Epidermal melanocyte (primary cell): ENCODE data around the gene ASZ1.

ENCODE experiments used
- DNase-seq: peaks from one replicate; pipeline ENCODE4 v3.0.0; 2011; ENCODE audit warnings: low spot score; ENCODE audit not compliant: insufficient read length

Gene ASZ1

DNA sequence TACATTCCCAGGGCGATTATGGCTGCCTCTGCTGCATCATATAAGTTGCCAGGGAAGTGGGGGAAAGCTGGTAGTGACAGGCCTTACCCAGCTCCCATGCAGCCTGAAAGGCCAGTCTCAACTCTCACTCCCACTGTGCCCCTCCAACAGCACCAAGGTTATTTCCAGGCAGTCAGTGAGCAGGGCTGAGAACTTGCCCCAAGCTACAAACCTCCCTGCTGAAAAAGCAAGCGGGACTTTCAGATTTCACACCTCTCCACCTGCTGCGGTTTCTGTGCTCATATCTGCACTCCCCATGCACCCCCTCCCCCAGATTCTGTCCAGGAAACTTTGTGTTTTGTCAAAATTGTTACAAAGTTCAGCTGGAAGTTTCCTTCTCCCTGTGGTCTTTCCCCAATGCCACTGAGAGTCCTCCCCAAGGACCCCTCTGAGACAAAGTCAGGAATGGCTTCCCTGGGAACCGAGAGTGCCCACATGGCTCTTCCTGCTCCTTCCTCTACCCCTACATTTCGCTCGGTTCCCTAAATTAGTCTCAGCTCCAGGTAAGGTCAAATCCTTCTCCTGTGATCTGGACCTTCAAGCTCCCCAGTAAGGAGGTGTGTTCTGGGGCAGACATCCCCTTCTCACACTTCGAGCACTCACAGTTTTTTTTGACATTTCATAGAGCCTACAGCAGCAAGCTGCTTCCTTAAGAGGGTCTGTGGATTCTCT lies 79.2 kb downstream of the ASZ1 start:
- no peak for DNase-seq

DNA sequence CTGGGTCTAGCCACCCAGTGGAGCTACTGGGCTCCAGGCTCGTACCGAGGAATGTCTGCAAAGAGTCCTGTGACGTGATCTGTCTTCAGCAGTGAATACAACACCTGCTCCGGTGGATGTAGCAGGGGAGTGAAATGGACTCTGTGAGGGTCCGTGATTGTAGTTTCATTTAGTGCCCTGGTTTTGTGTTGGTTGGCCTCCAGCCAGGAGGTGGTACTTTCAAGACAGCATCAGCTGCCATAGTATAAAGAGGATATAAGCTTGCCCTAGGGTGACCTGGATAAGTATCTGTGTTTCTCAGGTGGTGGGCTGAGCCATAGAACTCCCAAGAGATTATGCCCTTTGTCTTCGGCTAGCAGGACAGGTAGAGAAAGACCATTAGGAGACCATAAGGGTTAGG lies 79.8 kb downstream of the ASZ1 start:
- no peak for DNase-seq

DNA sequence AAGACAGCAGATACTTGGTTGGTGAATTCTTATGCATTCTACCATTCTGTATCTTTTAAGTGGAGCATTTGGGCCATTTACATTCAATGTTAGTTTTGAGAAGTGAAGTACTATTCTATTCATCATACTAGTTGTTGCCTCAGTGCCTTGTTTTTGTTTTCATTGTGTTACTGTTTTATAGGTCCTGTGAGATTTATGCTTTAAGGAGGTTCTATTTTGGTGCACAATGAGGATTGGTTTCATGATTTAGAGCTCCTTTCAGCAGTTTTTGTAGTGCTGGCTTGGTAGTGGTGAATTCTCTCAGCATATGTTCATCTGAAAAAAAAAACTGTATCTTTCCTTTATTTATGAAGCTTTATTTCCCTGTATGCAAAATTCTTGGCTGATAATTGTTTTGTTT lies 81.1 kb downstream of the ASZ1 start:
- no peak for DNase-seq

DNA sequence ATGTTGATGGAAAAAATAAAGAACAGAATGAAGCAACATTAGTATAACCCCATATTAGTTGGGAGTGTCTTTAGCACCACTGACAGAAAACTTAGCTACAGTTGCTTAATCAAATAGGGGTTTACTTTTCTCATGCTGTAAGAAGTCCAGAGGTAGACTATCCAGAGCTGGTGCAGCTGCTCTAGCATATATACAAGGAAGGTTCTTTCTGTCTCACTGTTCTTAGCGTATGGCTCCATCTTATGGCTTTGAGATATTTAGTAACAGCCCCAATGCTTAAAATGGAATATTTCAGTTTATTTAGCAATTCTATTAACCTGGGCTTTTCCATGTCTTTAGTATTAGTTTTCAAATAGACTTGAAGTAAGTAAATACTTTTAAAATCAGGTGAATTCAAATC lies 89.3 kb downstream of the ASZ1 start:
- DNase-seq: no peak

DNA sequence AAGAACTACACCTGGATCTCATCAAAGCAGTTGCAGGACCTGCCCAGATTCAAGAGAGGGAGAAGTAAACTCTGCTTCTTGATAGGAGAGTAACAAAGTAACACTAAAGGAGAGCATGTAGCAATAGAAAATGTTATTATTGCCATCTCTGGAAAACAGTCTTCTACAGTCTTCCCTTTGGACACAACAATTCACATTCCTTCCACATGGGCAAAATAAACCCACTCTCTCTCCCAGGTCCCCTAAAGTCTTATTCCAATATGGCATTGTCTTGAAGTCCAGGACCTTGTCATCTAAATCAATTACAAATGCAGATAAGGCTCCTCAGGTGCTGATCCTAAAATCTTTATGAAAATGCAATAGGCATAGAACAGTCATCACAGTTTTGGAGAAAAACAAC lies 94.1 kb downstream of the ASZ1 start:
- no peak for DNase-seq

DNA sequence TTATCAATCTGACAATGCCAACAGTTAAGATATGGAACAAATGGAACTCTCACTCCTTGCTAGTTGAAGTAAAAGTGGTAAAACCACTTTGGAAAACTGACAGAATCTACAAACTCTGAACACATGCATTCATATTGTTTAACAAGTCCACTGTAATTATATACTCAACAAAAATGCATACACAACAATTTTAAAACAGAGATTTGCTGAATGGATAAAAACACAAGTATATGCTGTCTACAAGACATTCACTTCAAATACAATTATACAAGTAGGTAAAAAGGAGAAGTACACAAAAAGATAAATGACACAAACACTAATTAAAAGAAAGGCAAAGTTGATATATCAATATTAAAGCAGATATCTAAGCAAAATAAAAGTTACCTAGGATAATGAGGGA lies 95.3 kb downstream of the ASZ1 start:
- no peak for DNase-seq

DNA sequence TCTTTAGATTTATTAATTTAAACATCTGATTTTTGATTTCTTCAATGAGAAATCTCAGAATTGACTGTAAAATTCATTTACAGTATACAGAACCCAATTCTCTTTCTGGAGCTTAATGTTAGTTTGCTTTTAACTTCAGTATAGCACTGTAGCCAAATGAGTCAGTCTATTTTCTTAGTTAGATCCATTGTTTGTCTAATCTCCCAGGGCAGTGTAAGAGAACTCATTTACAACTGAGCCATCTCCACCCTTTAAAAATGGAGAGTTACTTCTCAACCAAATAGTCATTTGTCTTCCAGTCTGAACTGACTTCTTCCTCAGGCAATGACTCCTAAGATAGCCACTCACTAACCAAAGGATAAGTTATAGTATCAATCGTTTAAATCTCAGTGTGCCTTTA lies 101.5 kb downstream of the ASZ1 start:
- DNase-seq: no peak

DNA sequence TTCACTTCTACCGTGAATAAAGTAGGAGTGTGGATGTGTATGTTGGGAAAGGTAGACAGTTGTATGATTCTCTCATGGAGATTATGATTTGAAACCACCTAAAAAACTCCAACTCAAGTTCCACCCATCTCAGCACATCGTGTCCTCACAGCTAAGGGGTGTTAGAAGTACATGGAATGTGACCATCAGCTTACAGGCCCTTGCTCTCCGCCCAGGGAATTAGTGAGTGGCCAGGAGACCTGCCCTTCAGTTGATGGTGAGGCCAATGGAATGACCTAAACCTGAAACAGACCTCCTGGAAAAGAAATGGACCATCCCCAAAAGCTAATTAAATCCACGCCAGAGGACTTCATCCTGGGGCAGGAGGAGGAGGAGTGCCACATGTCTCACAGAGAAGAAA lies 102.3 kb downstream of the ASZ1 start:
- no peak for DNase-seq

DNA sequence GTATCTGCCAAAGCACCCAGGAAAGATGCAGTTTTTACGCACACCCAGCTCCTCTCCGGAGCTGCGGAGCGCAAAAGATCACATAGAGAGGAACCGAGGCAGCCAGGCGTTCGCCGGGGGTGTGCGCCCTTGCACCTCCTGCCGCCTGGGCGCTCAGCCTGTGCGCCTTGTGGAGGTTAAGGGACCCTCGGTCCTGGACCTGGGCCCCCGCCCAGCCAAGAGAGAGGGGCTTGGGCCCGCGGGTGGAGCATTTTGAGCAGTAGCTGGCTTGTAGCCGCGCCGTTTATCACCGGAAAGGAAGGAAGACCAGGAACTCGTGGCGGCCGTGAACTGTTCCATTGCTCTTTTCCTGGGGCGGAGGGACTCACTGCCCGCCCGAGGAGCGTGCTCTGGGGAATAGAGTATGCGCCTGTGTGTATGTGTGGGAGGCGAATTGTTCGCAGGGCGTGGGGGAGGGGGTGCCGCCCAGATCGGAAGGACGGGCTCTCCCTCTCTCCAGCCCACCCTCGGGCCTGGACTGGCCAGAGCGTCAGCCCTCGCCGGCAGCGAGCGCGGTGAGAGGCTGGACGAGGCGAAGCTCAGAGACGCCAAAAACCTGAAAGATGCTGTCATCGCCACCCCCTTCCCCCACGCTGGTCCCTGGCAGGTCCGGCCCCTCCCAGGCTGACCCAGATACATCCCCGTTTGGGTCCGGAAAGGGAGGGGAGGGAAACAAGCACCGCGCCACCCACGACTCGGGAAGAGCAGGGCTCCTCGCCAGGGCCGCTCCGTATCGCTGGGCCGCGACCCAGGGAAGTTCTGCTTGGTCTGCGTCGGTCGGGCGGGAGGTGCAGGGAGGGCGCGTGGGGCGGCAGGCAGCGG lies 103.2 kb downstream of the ASZ1 start:
- no peak for DNase-seq

DNA sequence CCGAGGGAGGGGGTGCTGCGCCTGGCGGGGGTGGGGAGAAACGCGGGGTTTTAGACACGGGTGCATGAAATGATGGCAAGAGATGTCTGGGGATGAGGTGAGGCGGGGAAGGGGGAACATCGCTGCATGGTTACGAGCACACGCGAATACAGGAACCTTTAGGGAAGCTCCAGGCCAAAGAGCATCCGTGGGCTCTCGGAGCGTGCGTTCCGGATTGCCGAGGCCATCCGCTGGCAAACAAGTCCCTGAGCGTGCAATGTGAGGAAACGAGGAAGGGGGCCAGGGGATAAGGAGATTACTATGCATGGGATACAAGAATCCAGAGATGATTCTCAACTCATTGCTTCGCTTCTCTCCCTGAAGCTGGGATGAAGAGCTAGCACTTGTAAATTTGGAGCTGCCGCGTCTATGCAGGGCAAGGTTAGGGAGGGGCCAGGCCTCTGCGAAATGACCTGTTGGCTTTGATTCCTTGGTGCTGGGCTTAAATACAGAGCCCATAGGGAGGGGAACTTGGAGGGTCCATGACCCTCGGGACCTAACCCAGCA lies 103.9 kb downstream of the ASZ1 start:
- DNase-seq: no peak

DNA sequence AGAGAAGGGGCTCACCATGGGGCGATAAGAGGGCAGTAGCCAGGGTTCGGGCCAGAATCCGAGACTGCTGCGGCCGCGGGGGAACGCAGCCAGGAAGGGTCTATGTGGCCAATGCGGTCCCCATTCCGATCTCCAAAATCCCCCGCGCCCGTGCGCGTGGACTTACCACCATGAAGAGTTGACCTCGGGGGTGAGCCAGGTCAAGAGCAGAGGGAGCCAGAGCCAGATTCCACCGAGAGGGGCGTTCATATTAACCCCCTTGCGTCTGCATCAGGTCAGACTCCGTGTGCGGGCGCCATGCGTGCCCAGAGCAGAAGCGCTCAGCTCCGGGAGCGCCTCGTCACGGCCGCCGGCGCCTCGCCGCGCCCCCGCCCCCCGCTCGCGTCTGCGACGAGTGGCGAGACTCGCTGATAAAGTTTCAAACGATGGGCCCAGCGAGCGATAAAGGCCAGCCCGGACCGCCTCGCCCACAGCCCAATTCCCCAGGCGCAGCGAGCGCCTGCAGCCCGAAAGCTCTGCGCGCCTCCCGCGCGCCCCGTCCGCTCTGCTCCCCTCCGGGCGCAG lies 104.5 kb downstream of the ASZ1 start, which contains the start of gene WNT2:
WNT2 (minus strand) TSS at position 318 of the 564 bp plus-strand sequence; CDS start at position 249, 69 bp downstream.
- no peak for DNase-seq

DNA sequence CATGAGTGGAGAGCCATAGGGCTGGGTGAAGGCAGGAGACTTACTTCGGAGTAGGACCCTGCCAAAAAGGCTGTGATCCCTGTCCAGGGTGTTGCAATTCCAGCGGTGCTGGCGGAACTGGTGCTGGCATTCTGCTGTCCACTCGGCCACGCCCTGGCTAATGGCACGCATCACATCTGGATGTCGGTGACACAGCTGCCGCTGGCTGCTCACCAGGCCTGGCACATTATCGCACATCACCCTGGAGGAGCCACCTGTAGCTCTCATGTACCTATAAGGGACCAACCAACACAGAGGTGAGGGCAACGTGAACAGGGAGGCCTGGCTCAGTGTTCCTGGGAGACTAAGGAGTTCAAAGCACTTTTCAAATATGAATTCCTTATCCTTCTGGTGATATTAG lies 106.8 kb downstream of the ASZ1 start:
- no peak for DNase-seq

DNA sequence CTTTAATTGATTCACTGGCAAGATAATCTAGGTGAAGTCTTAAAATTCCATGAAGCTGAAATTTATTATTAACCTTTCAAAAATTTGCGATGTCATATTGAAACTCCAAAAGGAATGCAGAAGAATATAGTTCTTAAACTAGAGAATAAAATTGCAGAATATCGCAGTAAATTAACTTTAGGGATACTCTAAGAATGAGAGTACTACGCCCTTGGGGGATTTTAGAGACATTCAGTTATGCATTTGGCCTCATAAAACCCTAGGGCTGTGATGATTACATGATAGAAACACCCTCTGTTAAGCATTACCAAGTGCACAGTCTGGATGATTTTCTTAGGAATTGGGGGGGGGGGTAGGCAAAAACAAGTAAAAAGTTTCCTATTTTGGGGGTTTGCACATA lies 108.1 kb downstream of the ASZ1 start:
- no peak for DNase-seq

DNA sequence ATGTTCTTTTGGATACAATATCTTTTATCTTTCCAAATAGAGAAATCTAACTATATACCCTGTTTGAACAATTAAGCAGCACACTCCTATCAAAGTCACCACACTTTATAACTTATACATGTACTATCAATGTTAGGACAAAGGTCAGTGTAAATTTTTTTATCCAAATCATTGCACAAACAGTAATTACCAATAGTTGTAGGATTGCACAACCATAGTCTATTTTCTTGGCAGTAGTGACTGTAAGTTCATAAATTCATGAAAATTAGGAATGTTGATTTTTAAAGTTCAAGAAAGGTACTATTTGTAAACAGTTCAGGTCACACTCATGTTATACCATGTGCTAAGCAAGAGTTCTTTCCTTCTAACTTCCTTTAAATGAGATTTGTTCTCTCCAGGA lies 113.7 kb downstream of the ASZ1 start:
- no peak for DNase-seq
